ELF-1 (cell line): Measurements from ENCODE around the gene PRKACA.
"Not testable (repeated sequence)": the region's sequence is repeated elsewhere in the genome, so short reads cannot be mapped to it uniquely, and the experiment has no call there.

Experiments
- DNase-seq: peaks from one replicate; pipeline ENCODE4 v3.0.0-alpha.2; 2016; ENCODE audit warnings: low read depth, low spot score

PRKACA gene

GRCh38 chr19:14048443-14049153 lies 69.0 kb downstream of the PRKACA start:
- peak; percentile 76 for DNase-seq

DNA sequence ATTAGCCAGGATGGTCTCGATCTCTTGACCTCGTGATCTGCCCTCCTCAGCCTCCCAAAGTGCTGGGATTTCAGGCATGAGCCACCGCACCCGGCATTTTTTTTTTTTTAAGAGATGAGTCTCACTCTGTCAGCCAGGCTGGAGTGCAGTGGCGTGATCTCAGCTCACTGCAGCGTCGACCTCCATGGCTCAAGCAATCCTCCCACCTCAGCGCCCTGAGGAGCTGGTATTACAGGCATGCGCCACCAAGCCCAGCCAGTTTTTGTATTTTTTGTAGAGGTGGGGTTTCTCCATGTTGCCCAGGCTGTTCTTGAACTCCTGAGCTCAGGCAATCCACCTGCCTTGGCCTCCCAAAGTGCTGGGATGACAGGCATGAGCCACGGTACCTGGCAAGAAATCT lies 69.7 kb downstream of the PRKACA start:
- not testable (repeated sequence) for DNase-seq

DNA sequence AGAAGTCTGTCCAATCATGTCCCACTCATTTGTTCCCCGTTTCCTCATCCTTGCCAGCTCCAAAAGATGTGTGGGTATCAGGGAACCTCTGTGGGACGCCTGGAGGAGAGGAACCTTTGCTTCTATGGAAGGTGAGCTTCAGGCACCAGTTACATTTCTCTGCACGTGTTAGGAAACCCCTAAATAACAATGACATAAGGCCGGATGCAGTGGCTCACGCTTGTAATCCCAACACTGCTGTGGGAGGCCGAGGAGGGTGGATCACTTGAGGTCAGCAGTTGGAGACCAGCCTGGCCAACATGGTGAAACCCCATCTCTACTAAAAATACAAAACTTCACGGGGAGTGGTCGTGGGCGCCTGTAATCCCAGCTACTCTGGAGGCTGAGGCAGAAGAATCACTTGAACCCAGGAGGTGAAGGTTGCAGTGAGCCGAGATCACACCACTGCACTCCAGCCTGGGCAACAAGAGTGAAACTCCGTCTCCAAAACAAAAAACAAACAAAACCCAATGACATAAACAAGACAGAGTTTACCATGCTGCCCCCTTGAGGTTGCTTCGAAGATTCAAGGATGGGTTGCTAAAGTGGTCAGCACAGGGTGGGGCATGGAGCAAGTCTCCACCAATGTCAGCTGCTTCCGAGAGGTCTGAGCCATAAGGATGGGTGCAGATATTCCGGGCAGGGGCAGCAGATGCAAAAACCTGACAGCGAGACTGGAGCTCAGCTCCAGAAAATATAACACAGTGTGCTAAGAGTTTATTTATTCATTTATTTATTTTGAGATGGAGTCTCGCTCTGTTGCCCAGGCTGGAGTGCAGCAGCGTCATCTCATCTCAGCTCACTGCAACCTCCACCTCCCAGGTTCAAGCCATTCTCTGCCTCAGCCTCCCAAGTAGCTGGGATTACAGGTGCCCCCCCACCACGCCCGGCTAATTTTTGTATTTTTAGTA lies 74.6 kb downstream of the PRKACA start:
- peak; percentile 90 for DNase-seq
